CD4-positive, alpha-beta T cell treated with Interleukin-4 for 1 hour (primary cell): Measurements from ENCODE around the gene NUP85.
"Not testable (repeated sequence)": the region's sequence is repeated elsewhere in the genome, so short reads cannot be mapped to it uniquely, and the experiment has no call there.

Source experiments
- DNase-seq, 2 donors: peaks; one replicate each; pipeline ENCODE4 v3.0.0-alpha.2; 2020 to 2022

Gene NUP85

DNA sequence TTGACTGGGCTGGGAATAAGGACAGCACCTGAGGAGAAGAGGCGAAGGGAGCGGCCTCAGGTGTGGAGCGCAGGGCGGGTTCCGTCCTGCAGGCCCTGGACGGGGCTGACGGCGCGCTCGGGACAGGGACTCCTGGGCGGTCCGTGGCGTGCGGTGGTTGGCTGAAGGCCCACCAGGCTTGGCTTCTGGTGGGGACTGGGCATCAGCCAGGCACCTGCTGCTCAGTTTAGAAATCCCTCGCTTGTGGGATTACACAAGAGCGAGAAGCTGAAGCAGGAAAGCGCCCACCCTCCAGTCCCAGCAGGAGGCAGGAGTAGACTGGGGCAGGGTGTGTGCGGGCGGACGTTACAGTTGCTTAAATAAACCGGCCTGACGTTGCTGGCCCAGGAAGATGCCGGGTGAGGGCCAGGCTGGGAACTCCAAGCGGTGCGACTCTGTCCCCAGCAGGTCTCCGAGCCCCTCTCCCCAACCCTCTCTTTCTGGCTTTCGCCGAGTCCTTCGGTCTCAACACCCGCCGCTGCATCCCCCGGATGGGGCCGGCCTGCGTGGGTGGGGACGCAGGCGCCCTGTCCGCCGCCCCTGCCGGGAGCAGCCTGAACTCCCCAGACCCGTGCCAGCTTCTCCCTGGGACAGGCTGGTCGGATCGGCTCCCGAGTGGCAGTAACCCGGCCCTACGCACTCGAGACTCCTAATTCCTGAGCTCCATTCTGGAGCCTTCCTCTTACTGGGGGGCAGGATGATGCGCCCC is 64.9 kb downstream of the NUP85 start:
- DNase-seq = peak; percentile 47 to 52

DNA sequence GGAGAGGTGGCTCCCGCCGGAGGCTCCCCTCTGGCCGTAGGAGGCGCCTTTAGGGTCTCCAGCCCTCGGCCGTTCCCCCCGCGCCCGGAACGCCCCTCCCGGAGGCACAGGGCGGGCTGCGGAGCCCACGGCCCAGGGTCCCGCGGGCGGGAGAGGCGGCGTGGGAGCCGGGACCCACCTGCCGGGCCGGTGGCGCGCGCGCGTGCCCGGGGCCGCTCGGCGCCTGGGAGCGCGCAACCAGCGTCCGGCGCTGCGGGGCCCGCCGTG is 65.4 kb downstream of the NUP85 start, which contains the start of gene MIF4GD:
Gene MIF4GD (minus strand): TSS at position 266 of the 267 bp plus-strand sequence. CDS start 1,036 bp downstream, outside the sequence.
- no peak for DNase-seq

DNA sequence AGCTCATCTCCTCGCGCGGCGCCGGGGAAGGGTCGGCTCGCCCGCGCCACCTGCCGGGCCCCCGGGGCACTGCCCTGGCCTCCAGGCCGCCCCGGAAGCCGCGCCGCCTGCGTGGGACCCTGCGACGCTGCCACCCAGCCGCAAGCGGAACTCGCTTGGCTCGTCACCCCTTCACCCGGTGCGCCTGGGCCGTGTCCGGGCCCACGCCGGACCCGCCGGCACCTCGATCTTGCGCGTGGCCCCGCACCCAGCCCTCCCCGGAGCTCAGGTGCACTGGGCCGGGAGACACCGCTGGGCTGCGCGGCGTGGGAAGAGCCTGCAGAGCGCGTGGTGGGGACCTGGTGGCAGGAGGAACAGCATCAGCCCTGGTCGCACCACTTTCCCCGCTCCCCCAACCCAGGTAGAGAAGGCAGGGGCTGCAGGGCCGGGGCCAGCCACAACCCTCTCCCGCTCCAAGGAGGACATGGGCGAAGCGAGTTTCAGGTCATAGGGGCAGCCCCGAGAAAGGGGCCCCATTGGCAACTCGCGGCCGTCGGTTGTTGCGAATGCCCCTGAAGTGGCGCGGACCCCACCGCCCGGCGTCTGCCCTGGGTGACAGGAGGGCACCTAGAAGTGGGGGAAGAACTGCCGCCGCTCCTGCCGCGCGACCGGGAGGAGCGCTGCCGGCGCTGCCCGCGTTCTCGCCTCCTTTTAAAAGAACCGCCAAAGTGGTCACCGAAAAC is 65.9 kb downstream of the NUP85 start:
- peak; percentile 87 to 89 for DNase-seq

DNA sequence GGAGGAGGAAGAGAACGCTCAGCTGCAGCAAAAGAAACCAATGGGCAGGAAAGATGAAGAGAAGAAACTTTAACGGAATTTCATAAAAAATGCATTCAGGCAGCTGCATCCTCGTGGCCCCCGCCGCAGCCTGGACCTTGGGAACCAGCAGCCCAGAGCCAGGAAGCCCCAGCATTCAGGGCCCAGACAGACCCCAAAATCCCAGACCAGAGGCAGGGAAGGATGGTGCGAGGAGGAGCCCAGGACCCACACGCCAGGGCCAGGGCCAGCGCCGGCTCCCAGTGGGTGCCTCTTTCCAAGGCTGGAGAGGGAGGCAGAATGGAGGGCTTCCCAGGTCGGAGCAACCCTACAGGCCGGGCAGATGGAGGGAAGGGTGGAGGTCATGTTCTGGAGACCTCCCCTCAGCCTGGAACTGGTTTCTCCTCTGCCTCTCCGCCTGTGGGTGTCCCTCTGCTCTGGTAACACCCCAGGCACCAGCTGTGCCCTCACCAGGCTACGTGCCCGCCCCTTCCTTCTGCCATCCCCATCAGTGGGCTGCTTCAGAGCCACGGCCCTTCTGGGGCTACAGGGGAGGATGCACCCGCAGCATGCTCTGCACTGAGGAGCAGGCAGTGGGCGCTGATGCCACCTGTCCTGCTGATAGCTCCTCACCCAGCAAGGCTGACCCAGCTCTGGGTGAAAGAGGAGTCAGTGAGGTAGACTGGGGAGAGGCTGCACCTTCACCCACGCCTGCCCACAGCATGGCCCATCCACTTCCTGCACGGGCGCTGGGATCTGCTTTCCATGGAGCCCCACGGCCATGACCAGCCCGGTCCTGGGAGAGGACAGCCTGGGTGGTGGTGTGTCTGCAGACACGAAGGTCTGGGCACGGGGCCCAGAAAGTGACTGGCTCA is 66.7 kb downstream of the NUP85 start:
- DNase-seq = no peak

DNA sequence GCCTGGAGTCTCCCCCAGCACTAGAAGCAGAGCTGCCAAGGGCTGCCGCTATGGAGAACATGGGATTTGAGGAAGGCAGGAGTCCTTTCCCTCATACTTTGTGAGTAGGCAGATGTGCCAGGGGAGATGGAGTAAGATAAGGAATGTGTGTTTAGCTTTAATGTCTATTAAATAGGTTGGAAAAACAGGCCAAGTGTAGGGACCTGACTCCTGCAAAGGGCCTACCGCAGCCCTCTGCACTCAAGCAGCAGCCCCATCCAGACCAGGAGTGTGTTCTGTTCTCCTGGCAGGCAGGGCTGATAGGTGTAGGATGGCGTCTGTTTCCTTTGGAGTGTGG is 67.3 kb downstream of the NUP85 start:
- no peak for DNase-seq

DNA sequence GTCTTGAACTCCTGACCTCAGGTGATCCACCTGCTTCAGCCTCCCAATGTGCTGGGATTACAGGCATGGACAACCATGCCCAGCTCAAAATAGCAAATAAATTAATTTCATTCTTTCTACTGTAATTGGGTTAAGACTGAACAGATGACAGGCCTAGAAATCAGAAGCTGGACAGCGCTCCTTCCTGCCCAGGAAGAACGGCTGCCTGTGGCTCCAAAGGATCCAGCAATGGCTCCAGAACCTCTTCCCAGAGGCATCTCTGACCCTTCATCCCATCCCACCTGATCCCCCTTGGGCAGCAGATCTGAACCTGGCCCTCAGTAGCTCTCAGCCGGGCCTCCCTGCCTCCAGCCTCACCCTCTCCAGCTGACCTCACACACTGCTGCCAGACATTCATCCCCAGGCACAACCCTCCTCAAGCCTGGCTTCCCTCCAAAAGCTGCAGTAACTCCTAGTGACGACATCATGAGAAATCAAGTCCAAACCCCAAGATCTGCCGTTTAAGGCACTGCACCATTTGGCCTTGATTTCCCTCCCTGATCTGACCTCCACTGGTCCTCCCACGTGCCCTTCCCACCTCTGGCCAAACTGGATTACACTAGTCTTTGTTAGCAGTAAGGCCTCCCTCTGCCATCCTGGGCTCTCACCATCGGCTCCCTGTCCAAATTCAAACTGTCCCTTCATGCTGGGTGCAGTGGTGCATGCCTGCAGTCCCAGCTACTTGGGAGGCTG is 68.7 kb downstream of the NUP85 start:
- DNase-seq = no peak

DNA sequence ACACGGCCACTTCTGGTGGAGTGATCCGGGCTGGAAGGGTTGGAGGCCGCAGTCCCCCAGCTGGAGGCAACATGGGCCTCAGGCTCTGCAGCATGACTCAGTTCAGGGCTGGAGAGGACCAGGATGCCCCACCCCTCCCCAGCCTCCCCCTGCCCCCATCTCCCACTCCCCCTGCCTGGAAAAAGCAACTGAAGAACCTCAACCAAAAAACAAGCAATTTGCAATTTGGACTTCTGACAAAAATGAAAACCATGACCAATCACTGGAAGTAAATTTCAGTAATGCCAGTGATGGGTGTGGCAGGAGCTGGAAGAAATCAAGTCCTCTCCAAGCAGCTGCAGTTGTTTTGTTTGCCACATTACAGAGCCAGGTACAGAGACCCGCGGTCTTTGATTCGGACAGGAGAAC is 72.2 kb downstream of the NUP85 start:
- DNase-seq = no peak

DNA sequence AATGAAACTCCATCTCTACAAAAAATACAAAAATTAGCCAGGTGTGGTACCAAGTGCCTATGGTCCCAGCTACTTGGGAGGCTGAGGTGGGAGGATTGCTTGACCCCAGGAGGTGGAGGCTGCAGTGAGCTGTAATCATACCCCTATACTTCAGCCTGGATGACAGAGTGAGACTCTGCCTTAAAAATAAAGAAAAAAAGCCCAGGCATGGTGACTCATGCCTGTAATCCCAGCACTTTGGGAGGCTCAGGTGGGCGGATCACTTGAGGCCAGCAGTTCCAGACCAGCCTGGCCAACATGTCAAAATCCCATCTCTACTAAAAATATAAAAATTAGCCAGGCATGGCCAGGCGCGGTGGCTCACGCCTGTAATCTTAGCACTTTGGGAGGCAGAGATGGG is 74.7 kb downstream of the NUP85 start:
- DNase-seq = not testable (repeated sequence)

DNA sequence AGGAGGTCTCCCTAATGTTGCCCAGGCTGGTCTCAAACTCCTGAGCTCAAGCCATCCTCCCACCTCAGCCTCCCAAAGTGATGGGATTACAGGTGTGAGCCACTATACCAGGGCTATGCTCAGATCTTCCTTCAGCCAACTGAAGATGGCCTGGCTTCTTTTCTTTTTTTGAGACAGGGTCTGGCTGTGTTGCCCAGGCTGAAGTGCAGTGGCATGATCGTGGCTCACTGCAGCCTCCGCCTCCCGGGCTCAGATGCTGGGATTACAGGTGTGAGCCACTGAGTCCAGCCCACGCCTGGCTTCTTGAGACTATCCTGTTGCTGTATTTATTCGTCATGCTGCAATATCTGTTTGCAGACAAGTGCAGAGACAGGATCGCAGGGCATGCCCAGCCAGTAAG is 79.6 kb downstream of the NUP85 start:
- no peak for DNase-seq
